ENCODE measurements around the gene STK11.

- TF ChIP-seq CTCF (IDR thresholded peaks at IDR 0.05 in 8 of 11, conservative IDR thresholded peaks at IDR 0.05 in 3 of 11) (no peak), POLR2AphosphoS5 (IDR thresholded peaks at IDR 0.05) (no peak), POLR2A (IDR thresholded peaks at IDR 0.05) (no peak)
Observed at GRCh38 chr19:1239420-1239795, 33.8 kb downstream of the STK11 start.
